HCT116 (cell line): ENCODE data around the gene DNAJB5. TPM values are rescaled to one million over a fixed set of nuclear protein-coding genes. Genes with fewer than 3 reads are reported as not detected.

Source experiments
- ATAC-seq: fragments of 200-7000 bp; cut with Tn5 transposase; 2 replicates; pipeline ENCODE4 v1.9.1; 2020; ENCODE audit warnings: mild to moderate bottlenecking, moderate library complexity
- BruUV-seq: library from RNA; stranded (reverse); fragments of 400-500 nt; replicated peaks from 2 replicates; lab custom pipeline; 2021; lab: Mats Ljungman, UMichigan
- CTCF ChIA-PET: fragments of 300-600 bp; sonication (Branson Sonifier 250); formaldehyde crosslinking; loops from one replicate; lab custom pipeline; 2021; ENCODE audit warnings: antibody characterized with exemption; lab: Charles Lee
- POLR2A ChIA-PET: fragments of 300-600, 350-600 bp; sonication (Branson Sonifier 250); formaldehyde crosslinking; loops from one replicate; lab custom pipeline; 2021; ENCODE audit warnings: antibody characterized with exemption; lab: Charles Lee
- RAD21 ChIA-PET, 2 experiments: fragments of 300-600 bp; sonication (Branson Sonifier 250); formaldehyde crosslinking; loops; one replicate each; lab custom pipeline; 2023; ENCODE audit warnings: low total read pairs in 2 of 2; ENCODE audit not compliant: uncharacterized antibody in 2 of 2, unreplicated experiment in 2 of 2, low non-redundant PET in 1 of 2; lab: Charles Lee
- DNase-seq: peaks from one replicate; pipeline ENCODE4 v3.0.0-alpha.2; 2010; ENCODE audit warnings: low read depth, low spot score
- H2AFZ ChIP-seq: fragments of 200-600 bp; shearing (Covaris generic), sonication (generic); 2 replicates; pipeline ENCODE4 v1.6.1; 2017; ENCODE audit warnings: low read depth, mixed run types, mixed read lengths, antibody characterized with exemption, low read length; ENCODE audit not compliant: poor library complexity, severe bottlenecking
- H3K27ac ChIP-seq: 2 replicates; pipeline ENCODE4 v1.5.1; 2012; ENCODE audit warnings: low read depth, low read length
- H3K27me3 ChIP-seq: fragments of 200-600 bp; sonication (generic); 2 replicates; pipeline ENCODE4 v1.6.1; 2016; ENCODE audit warnings: mixed run types, low read length, mixed read lengths; ENCODE audit not compliant: insufficient read depth
- H3K36me3 ChIP-seq, 2 experiments: fragments of 200-500 bp in 1 of 2; fragments of 200-600 bp in 1 of 2; sonication (Bioruptor generic) in 1 of 2; sonication (generic) in 1 of 2; 2 replicates each; pipeline versions ENCODE4 v1.5.1 to v1.6.1; 2014 to 2016; ENCODE audit warnings: low read length in 2 of 2, inconsistent platforms in 1 of 2, mixed read lengths in 1 of 2, mixed run types in 1 of 2; ENCODE audit not compliant: insufficient read depth in 2 of 2, control insufficient read depth in 1 of 2
- H3K4me1 ChIP-seq, 2 experiments: fragments of 200-600 bp in 1 of 2; sonication (generic) in 1 of 2; 2 replicates each; pipeline versions ENCODE4 v1.5.1 to v1.6.1; 2012 to 2017; ENCODE audit warnings: low read length in 2 of 2, inconsistent platforms in 1 of 2, mild to moderate bottlenecking in 1 of 2, mixed read lengths in 1 of 2, mixed run types in 1 of 2, moderate library complexity in 1 of 2; ENCODE audit not compliant: insufficient read depth in 2 of 2, control insufficient read depth in 1 of 2
- H3K4me2 ChIP-seq: fragments of 200-600 bp; sonication (generic); 2 replicates; pipeline ENCODE4 v1.6.1; 2017; ENCODE audit warnings: mixed run types, low read length, mixed read lengths
- H3K4me3 ChIP-seq, 2 experiments: fragments of 200-600 bp in 1 of 2; sonication (generic) in 1 of 2; replicated peaks in 1 of 2; 2 replicates each; pipeline ENCODE4 v1.5.1; 2011 to 2016; ENCODE audit warnings: low read length in 2 of 2, control low read depth in 1 of 2, low read depth in 1 of 2, mild to moderate bottlenecking in 1 of 2, mixed read lengths in 1 of 2, mixed run types in 1 of 2
- H3K79me2 ChIP-seq: fragments of 200-600 bp; sonication (generic); 2 replicates; pipeline ENCODE4 v1.6.1; 2017; ENCODE audit warnings: mild to moderate bottlenecking, mixed run types, low read length, moderate library complexity, mixed read lengths; ENCODE audit not compliant: insufficient read depth
- H3K9ac ChIP-seq: fragments of 200-600 bp; sonication (generic); 2 replicates; pipeline ENCODE4 v1.6.1; 2016; ENCODE audit warnings: low read length, mixed read lengths
- H3K9me2 ChIP-seq: fragments of 200-600 bp; sonication (generic), shearing (Covaris generic); 2 replicates; pipeline ENCODE4 v1.6.1; 2017; ENCODE audit warnings: mixed run types, mild to moderate bottlenecking, moderate library complexity; ENCODE audit not compliant: insufficient read depth
- H3K9me3 ChIP-seq, 2 experiments: fragments of 200-500 bp in 1 of 2; fragments of 200-600 bp in 1 of 2; sonication (Bioruptor generic) in 1 of 2; sonication (generic) in 1 of 2; 2 replicates each; pipeline ENCODE4 v1.6.1; 2014 to 2017; ENCODE audit warnings: low read length in 2 of 2, mixed read lengths in 2 of 2, inconsistent platforms in 1 of 2, low read depth in 1 of 2, mild to moderate bottlenecking in 1 of 2, mixed run types in 1 of 2, moderate library complexity in 1 of 2; ENCODE audit not compliant: control insufficient read depth in 1 of 2, insufficient read depth in 1 of 2
- H4K20me1 ChIP-seq: fragments of 200-600 bp; sonication (generic), shearing (Covaris generic); 2 replicates; pipeline ENCODE4 v1.6.1; 2017; ENCODE audit warnings: mixed run types, mild to moderate bottlenecking, moderate library complexity; ENCODE audit not compliant: insufficient read depth
- CBX3 ChIP-seq: IDR thresholded peaks from 2 replicates; pipeline ENCODE4 v1.6.1; 2012; ENCODE audit warnings: low read depth
- CEBPB ChIP-seq: IDR thresholded peaks from 2 replicates; pipeline ENCODE4 v1.6.1; 2012; ENCODE audit warnings: low read depth
- EGR1 ChIP-seq: IDR thresholded peaks from 2 replicates; pipeline ENCODE4 v1.6.1; 2012; ENCODE audit warnings: low read depth
- RAD21 ChIP-seq: IDR thresholded peaks from 2 replicates; pipeline ENCODE4 v1.6.1; 2012; ENCODE audit warnings: low read depth, mild to moderate bottlenecking
- ZFX ChIP-seq: fragments of 450-650 bp; IDR thresholded peaks from 2 replicates; pipeline ENCODE4 v1.6.1; 2017
- ZNF274 ChIP-seq: fragments of 200-500 bp; sonication (Bioruptor generic); IDR thresholded peaks from 2 replicates; pipeline ENCODE4 v1.6.1; 2014; ENCODE audit warnings: mild to moderate bottlenecking, low read depth, low read length, inconsistent platforms
- intact Hi-C: fragments of 100-400 bp; cut with micrococcal nuclease; formaldehyde crosslinking; loops from 2 replicates; pipeline ENCODE4 v1.10.0; 2022
- total RNA-seq: library from RNA; stranded (reverse); gene quantifications from one replicate; pipeline ENCODE4 v1.2.1, GENCODE V29; 2021; ENCODE audit not compliant: unreplicated experiment
- TF ChIP-seq, protein P1 (sequence below), 3 experiments: fragments of 200-600 bp in 1 of 3; sonication (generic) in 1 of 3; IDR thresholded peaks in 2 of 3; conservative IDR thresholded peaks in 1 of 3; 2 replicates each; pipeline ENCODE4 v1.5.1; 2012 to 2017; ENCODE audit warnings: low read depth in 2 of 3, low read length in 2 of 3, antibody characterized with exemption in 1 of 3, borderline replicate concordance in 1 of 3, control low read depth in 1 of 3, mild to moderate bottlenecking in 1 of 3, mixed read lengths in 1 of 3, mixed run types in 1 of 3, moderate library complexity in 1 of 3; ENCODE audit not compliant: insufficient read depth in 1 of 3

The DNAJB5 gene
- total RNA-seq, 1 experiment from 2014 or later: 3.6 TPM

DNA sequence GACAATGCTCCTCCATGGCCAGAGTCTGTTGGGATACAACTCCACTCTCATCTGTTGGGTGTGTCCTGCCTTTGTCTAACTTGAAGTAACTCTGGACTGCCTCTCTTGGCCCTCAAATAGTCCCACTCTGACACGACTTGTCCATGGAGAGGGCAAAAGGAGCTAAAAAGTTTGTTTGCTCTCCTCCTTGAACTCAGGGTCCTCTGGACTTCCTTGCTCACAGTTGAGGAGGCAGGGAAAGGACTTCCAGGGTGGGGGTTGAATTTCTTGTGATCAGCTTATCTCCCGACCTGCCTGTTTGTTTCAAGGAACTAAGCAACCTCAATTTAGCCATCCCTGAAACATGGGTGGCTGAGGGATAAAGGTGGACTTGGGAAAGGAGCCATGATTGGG, 11.7 kb downstream of the DNAJB5 start (continued):
- TF ChIP-seq, protein P1, sequence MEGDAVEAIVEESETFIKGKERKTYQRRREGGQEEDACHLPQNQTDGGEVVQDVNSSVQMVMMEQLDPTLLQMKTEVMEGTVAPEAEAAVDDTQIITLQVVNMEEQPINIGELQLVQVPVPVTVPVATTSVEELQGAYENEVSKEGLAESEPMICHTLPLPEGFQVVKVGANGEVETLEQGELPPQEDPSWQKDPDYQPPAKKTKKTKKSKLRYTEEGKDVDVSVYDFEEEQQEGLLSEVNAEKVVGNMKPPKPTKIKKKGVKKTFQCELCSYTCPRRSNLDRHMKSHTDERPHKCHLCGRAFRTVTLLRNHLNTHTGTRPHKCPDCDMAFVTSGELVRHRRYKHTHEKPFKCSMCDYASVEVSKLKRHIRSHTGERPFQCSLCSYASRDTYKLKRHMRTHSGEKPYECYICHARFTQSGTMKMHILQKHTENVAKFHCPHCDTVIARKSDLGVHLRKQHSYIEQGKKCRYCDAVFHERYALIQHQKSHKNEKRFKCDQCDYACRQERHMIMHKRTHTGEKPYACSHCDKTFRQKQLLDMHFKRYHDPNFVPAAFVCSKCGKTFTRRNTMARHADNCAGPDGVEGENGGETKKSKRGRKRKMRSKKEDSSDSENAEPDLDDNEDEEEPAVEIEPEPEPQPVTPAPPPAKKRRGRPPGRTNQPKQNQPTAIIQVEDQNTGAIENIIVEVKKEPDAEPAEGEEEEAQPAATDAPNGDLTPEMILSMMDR (IDR thresholded peaks at IDR 0.05 in 2 of 3, conservative IDR thresholded peaks at IDR 0.05 in 1 of 3; ENCODE audit: borderline replicate concordance in 1 of 3, insufficient read depth in 1 of 3, low read depth in 2 of 3, low read length in 2 of 3): no peak
- TF ChIP-seq EGR1 (no peak), ZFX (no peak), CEBPB (no peak), ZNF274 (no peak)
- TF ChIP-seq, all 23 proteins: peak for 0

DNA sequence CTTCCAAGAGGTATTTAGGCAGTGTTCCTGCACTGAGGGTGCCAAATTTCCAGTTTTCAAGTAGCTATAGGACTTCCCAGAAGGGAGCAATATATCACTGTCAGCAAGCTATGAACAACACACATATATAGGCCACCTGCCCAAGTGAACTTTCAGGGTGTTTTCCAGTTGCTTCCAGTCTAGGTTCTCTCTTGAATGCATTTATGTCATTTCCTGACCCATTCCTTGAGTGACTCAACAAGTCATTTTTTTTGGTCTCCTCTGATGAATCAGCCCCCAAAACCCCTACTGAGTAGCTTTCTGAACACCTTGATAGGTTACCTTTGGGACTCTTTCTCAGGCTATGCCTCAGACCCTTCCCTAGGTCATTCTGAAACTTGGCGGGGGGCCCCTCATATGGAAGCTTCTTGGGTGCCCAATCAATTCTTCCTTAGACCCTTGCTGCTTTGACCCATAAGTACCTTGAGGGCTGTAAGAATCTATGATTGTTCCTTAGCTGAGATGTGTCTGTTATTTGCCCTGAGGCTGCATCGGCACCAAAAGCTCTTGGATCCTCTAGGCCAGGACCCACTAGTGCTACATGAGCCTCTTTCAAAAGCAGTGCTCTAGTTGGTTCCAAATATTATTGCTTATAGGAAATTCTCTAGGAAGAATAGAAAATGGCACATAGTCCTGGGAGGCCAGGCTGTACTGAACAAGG, 12.4 kb downstream of the DNAJB5 start:
- Histone ChIP-seq H3K4me2 (0 out of 2 replicates have a peak overlapping the region, but pooled peaks have one; percentile 3), H3K27me3 (no peaks in the 10 kb centered on the region), H3K36me3 (0 out of 4 replicates have a peak, but pooled peaks cover 0 to 2% of the 10 kb centered on the region in 2 experiments), H3K9ac (no peak overlapping the region), H4K20me1 (no peaks in the 10 kb centered on the region), H3K27ac (no peak overlapping the region), H3K9me3 (no peaks in the 10 kb centered on the region), H3K4me3 (no peak overlapping the region), H3K9me2 (no peaks in the 10 kb centered on the region), H3K4me1 (peaks cover 0 to 20% of the 10 kb centered on the region in 2 experiments; a peak in 1 of 4 replicates), H3K79me2 (no peaks in the 10 kb centered on the region), H2AFZ (no peak overlapping the region)
- ATAC-seq (no peak), DNase-seq (no peak)
- ChIA-PET CTCF (interaction anchor here (1.4 to 1.6 kb wide), 2 partner anchors 8 to 102 kb away, joined by 4 read pairs; no protein-coding TSS in a partner anchor), POLR2A (interaction anchor here (1.5 kb wide), 1 partner anchor 70 kb away, joined by 3 read pairs; the partner anchor contains the start of gene VCP), RAD21 (no interaction called here)
- TF ChIP-seq CBX3 (no peak), RAD21 (no peak)
- intact Hi-C loops: no loop called here
- BruUV-seq: no TSS peak
